C4-2B (cell line): ENCODE data around the gene LMO2.

ENCODE experiments used
- ZFX ChIP-seq: fragments of 450-650 bp; IDR thresholded peaks from 2 replicates; pipeline ENCODE4 v1.6.1; 2017
- TF ChIP-seq, protein P1 (sequence below): fragments of 450-650 bp; conservative IDR thresholded peaks from 2 replicates; pipeline ENCODE4 v1.5.1; 2017; ENCODE audit warnings: mild to moderate bottlenecking

DNA sequence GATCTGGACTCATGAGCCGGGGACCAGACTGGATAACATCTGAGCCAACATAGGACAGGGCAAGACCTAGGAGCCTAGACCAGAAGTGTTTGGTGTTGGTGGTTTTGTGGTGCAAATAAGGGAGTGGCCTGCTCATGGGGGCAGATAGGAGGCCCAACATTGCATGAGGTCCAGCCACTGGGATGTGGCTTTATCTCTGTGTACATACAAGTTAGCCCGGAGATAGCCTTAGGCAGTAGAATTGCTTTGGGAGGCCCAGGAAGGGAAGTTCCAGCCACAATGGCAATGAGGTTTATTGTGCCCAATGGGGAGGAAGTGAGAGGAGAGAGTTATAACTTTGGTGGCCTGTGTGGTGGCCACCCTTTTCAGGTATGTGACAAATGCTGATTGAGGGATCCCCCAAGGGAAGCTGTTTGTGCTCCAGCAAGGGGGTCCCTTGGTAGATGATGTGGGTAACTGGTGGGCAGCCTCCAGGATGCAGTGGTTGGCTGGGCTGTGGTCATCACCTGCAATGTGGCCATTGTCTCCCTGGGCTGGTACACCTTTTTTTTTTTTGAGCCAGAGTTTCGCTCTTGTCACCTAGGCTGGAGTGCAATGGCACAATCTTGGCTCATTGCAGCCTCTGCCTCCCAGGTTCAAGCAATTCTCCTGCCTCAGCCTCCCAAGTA, 6.4 kb downstream of the LMO2 start:
- TF ChIP-seq, protein P1, sequence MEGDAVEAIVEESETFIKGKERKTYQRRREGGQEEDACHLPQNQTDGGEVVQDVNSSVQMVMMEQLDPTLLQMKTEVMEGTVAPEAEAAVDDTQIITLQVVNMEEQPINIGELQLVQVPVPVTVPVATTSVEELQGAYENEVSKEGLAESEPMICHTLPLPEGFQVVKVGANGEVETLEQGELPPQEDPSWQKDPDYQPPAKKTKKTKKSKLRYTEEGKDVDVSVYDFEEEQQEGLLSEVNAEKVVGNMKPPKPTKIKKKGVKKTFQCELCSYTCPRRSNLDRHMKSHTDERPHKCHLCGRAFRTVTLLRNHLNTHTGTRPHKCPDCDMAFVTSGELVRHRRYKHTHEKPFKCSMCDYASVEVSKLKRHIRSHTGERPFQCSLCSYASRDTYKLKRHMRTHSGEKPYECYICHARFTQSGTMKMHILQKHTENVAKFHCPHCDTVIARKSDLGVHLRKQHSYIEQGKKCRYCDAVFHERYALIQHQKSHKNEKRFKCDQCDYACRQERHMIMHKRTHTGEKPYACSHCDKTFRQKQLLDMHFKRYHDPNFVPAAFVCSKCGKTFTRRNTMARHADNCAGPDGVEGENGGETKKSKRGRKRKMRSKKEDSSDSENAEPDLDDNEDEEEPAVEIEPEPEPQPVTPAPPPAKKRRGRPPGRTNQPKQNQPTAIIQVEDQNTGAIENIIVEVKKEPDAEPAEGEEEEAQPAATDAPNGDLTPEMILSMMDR = no peak
- TF ChIP-seq ZFX = no peak
